GM19372 (cell line): ENCODE data around the gene INIP.

ENCODE experiments used
- ATAC-seq: cut with Tn5 transposase; IDR thresholded peaks from one replicate; pipeline ENCODE4 v1.9.1; 2021; ENCODE audit warnings: mild to moderate bottlenecking, low read depth, moderate library complexity; ENCODE audit not compliant: unreplicated experiment

The INIP gene, protein sequence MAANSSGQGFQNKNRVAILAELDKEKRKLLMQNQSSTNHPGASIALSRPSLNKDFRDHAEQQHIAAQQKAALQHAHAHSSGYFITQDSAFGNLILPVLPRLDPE

GRCh38 chr9:112717661-112718331 lies at the start of gene INIP:
Gene INIP, minus strand, starts transcription at chr9:112718117. Its CDS starts 1,632 bp downstream, at chr9:112716485.
- peak; percentile 96 for ATAC-seq

GRCh38 chr9:112765281-112765680 lies 47.4 kb upstream of the INIP start:
- no peak for ATAC-seq

DNA sequence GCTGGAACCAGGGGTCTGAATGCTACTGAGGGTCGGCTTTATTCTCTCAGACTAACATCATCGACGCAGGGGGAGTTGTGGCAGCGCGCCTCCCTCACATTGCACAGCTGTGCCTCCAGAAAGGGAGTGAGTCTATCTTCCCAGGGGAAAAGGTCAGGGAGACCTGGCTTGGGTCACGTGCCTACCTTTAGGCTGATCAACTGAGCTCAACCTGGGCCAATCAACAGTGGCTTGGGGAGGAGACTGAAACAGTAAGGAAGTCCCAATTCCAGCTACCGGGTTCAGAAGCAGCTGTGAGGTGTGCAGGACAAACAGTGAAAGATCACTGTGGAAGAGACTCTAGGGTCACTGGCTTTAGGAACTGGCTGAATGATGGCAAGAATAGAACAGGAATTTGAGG lies 46.9 kb upstream of the INIP start:
- no peak for ATAC-seq

GRCh38 chr9:112764344-112764743 lies 46.4 kb upstream of the INIP start:
- no peak for ATAC-seq

- ATAC-seq = no peak
These were observed 45.0 kb upstream of the INIP start for GRCh38 chr9:112762726-112763518.

DNA sequence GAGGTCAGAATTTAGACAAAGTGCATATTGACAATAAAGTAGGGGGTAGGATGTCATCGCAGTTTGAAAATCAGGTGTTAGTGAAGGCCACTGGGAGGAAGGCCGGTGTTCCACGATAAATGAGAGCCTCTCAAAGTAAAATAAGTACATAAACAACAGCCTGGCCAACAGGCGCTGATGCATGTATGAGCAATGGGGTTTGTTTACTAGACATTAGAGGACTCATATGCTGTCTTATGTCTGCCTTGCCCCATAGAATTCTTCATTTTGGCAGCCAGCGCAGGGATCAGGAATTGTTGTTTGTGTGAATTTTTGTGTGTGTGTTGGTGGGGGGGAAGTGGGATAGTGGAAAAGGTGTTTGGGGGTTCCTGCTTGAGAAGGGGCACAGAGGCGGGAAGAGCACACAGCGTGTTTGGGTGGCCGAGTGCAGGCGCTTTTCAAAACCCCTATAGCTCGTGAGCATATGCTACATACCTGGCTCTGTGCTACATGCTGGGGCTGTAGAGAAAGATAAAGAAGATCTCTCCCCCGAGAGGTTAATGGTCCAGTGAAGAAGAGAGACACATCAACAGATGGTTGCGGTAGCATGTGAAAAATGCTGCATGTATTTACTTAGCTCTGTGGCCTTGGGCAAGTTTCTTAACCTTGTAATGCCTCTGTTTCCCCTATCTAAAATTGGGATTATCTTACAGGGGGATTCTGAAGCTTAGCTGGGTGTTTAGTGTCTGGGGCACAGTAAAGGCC lies 44.2 kb upstream of the INIP start:
- ATAC-seq = no peak

DNA sequence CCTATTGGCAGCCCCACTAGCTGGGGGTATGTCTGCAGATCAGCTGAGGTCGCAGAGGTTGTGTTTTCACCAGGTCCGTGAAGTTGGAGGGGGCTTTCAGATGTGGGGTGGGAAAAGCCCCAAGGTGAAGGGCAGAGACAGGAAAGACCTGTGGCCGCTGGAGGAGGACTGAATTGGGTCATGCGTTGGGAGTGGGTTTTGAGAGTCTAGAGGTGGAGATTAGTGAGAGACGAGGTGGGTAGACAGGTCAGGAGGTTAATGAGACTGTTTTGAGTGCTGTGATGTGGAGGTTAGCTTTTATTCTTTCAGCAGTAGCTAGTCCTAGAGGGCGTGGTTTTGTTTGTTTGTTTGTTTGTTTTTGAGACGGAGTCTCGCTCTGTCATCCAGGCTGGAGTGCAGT lies 42.9 kb upstream of the INIP start:
- ATAC-seq = no peak

DNA sequence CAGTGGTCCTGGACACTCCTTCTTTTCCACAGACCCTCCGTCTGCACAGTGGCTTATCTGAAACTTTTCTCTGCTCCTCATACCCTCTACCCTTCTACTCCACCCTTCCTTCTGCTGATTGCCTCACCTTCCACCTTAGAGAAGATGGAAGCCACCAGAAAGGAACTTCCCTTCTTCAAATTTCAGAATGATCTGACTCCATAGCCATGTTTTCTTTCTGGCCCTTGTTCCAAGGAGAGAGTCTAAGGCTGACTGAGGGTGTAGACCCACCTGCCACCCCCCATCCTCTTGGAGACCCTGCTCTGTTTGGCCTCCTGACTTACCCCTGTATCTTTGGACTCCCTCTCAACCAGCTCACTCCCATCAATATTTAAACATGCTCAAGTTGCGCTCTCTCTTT lies 40.0 kb upstream of the INIP start:
- ATAC-seq = no peak

GRCh38 chr9:112757282-112757883 lies 39.5 kb upstream of the INIP start:
- ATAC-seq = no peak

DNA sequence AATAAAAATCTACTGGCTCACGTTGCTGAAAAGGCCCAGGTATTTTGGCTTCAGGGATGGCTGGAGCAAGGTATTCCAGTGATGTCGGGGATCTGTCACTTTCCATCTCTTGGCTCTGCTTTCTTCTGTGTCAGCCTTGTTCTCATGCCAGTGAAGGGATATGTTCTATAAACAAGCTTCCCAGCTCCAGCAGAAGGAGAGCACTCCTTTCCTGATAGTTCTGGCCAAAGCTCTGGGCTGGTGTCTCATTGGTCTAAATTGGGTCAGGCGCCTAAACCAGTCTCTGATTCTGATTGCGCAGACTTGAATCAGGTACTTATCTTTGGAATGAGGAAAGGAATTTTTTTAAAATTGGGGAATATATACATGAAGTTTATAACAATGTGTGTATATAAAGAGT lies 37.8 kb upstream of the INIP start:
- ATAC-seq = no peak

- ATAC-seq = no peak
These were observed 37.1 kb upstream of the INIP start for GRCh38 chr9:112755016-112755427.

- no peak for ATAC-seq
These were observed 36.7 kb upstream of the INIP start for GRCh38 chr9:112754578-112754977.

- ATAC-seq = no peak
These were observed 35.8 kb upstream of the INIP start for GRCh38 chr9:112753725-112754124.

DNA sequence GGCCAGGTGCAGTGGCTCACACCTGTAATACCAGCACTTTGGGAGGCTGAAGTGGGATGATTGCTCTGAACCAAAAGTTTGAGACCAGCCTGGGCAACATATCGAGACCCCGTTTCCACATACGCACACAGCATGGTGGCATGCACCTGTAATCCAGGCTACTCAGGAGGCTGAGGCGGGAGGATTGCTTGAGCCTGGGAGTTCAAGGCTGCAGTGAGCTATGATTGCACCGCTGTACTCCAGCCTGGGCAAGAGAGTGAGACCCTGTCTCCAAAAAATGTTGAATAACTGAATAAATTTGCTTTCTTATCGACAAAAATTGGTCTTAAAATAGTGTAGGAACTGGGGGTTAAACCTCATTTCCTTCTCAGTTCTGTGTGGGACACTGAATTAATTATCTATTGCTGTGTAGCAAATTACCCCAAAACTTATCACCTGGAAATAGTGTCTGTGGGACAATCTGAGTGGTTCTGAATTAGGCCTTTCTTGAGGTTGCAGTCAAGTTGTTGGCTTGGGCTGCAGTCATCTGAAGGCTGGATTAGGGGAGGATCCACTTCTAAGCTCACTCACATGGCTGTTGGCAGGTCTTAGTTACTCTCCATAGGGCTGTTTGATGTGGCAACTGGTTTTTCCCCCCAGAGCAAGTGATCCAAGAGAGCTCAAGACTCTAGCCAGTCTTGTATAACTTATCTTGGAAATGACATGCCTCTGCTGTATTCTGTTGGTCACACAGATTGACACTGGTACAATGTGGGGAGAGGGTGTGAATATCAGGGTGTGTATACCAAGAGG lies 34.6 kb upstream of the INIP start:
- ATAC-seq = no peak

GRCh38 chr9:112751056-112751795 lies 33.3 kb upstream of the INIP start:
- ATAC-seq = peak; percentile 14

DNA sequence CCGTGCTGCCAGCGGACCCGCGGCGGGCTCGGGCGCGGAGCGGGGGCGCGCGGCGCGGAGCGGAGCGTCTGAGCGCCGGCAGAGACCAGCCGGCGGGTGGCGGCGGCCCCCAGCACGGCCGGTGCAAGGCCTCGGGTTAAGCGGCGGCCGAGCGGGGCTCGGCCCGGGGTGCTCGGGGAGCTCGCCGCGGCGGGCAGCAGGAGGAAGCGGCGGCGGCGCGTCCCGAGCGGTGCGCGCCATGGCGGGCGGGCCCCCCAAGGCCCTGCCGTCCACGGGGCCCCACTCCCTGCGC lies 32.8 kb upstream of the INIP start:
- ATAC-seq = no peak

GRCh38 chr9:112750016-112750763 lies 32.3 kb upstream of the INIP start, which contains the start of gene SNX30:
Gene SNX30, plus strand, starts transcription at chr9:112750760. Its CDS starts 242 bp downstream, at chr9:112751002.
- ATAC-seq = peak; percentile 82

DNA sequence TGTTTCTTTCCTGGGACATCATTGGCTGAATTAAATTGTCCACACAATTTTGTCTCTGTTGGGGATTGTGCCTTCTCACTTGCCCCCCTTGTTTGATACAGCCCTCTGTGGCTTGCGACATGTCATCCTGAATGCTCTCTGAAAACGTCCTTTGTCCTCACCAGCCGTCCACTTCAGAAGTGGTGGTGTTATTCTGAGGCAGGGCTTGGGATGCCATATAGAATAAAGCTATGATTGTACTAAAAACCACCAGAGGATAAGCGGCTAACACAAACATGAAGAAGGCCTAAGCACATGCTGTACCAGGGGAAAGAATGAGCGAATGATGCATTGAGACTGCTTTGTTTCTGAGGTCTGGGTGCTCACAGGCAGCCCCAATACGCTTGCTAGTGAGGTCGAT lies 29.2 kb upstream of the INIP start:
- no peak for ATAC-seq

- ATAC-seq = no peak
These were observed 26.3 kb upstream of the INIP start for GRCh38 chr9:112744177-112744576.
